K562 (cell line): ENCODE results near the gene ALG8. TPM values are rescaled to one million over a fixed set of nuclear protein-coding genes. Genes with fewer than 3 reads are reported as not detected.
A peak's percentile ranks its signal among the peaks of the same experiment; 100 is the strongest.

Experiments
- ADNP ChIP-seq: fragments of 200-800 bp; sonication (Bioruptor generic); IDR thresholded peaks from 2 replicates; pipeline ENCODE4 v1.6.1; 2016; ENCODE audit warnings: missing genetic modification characterization, missing compliant biosample characterization
- GATAD2B ChIP-seq: fragments of 450-650 bp; IDR thresholded peaks from 2 replicates; pipeline ENCODE4 v1.6.1; 2017; ENCODE audit warnings: mild to moderate bottlenecking, borderline replicate concordance
- HDAC2 ChIP-seq: fragments of 450-650 bp; IDR thresholded peaks from 2 replicates; pipeline ENCODE4 v1.6.1; 2016; ENCODE audit warnings: mild to moderate bottlenecking
- HLTF ChIP-seq: fragments of 450-650 bp; IDR thresholded peaks from 2 replicates; pipeline ENCODE4 v1.6.1; 2016
- KAT2B ChIP-seq: IDR thresholded peaks from one replicate; pipeline ENCODE4 v1.6.1; 2012; ENCODE audit warnings: low read depth, mild to moderate bottlenecking, control low read depth, inconsistent platforms, low read length, moderate library complexity
- MTA3 ChIP-seq: fragments of 450-650 bp; formaldehyde crosslinking; IDR thresholded peaks from 2 replicates; pipeline ENCODE4 v1.6.1; 2017; ENCODE audit warnings: mild to moderate bottlenecking, borderline replicate concordance
- NFATC3 ChIP-seq: fragments of 450-650 bp; IDR thresholded peaks from 2 replicates; pipeline ENCODE4 v1.6.1; 2017; ENCODE audit warnings: mild to moderate bottlenecking
- NFIC ChIP-seq: fragments of 450-650 bp; IDR thresholded peaks from 2 replicates; pipeline ENCODE4 v1.6.1; 2017; ENCODE audit warnings: mild to moderate bottlenecking, inconsistent platforms
- SREBF2 ChIP-seq: sonication (generic); formaldehyde crosslinking; IDR thresholded peaks from 2 replicates; pipeline ENCODE4 v1.4.0; 2020; ENCODE audit warnings: mild to moderate bottlenecking, missing genetic modification reagents
- USF1 ChIP-seq: sonication (generic); formaldehyde crosslinking; IDR thresholded peaks from 2 replicates; pipeline ENCODE4 v1.9.0; 2022; ENCODE audit warnings: mild to moderate bottlenecking, missing genetic modification reagents
- YY1 ChIP-seq, 3 experiments: IDR thresholded peaks; 2 replicates each; pipeline ENCODE4 v1.6.1; 2011; ENCODE audit warnings: low read length in 2 of 3, mild to moderate bottlenecking in 2 of 3, moderate library complexity in 2 of 3, borderline replicate concordance in 1 of 3, control low read depth in 1 of 3, low read depth in 1 of 3; ENCODE audit not compliant: insufficient read depth in 3 of 3, insufficient replicate concordance in 2 of 3, control insufficient read depth in 1 of 3, insufficient read length in 1 of 3; ENCODE audit errors: extremely low read depth in 1 of 3
- ZNF695 ChIP-seq: fragments of 450-650 bp; formaldehyde crosslinking; IDR thresholded peaks from 2 replicates; pipeline ENCODE4 v1.4.0; 2020; ENCODE audit warnings: mild to moderate bottlenecking, moderate library complexity
- polyA plus RNA-seq, 8 experiments: library from polyadenylated mRNA; depleted of rRNA in 4 of 8; stranded (reverse) in 5 of 8; unstranded in 3 of 8; fragments of >200 nt; fragmentation: Nextera tagmentation in 2 of 8; fragmentation: Illumina TruSeq in 1 of 8; extraction: Ambion mirVana in 2 of 8; extraction: Trizol in 1 of 8; gene quantifications; 2 replicates each; pipeline versions ENCODE4 v1.2.1 to v1.2.3, GENCODE V29; 2011 to 2014; ENCODE audit warnings: inconsistent platforms in 1 of 8, missing spikeins in 1 of 8
- total RNA-seq, 7 experiments: library from RNA; depleted of rRNA in 6 of 7; stranded (reverse); fragments of >200 nt in 6 of 7; fragmentation: Illumina TruSeq in 2 of 7; extraction: Trizol in 2 of 7; gene quantifications; 2 replicates each; pipeline versions ENCODE4 v1.2.1 to v1.2.3, GENCODE V29; 2011 to 2021; ENCODE audit warnings: low replicate concordance in 1 of 7
- TF ChIP-seq, protein P1 (sequence below): sonication (generic); formaldehyde crosslinking; IDR thresholded peaks from 2 replicates; pipeline ENCODE4 v1.8.0; 2022; ENCODE audit warnings: missing genetic modification reagents, mild to moderate bottlenecking, borderline replicate concordance
- TF ChIP-seq, protein P2 (sequence below), 3 experiments: fragments of 200-800 bp in 1 of 3; fragments of 250-450 bp in 1 of 3; fragments of 450-650 bp in 1 of 3; sonication (Bioruptor Pico) in 1 of 3; sonication (Bioruptor generic) in 1 of 3; formaldehyde crosslinking in 1 of 3; IDR thresholded peaks; 2 replicates each; pipeline versions ENCODE4 v1.6.1 to v1.8.0; 2016 to 2022; ENCODE audit warnings: mild to moderate bottlenecking in 2 of 3, missing genetic modification characterization in 2 of 3, missing compliant biosample characterization in 1 of 3, moderate library complexity in 1 of 3
- TF ChIP-seq, protein P3 (sequence below), 3 experiments: IDR thresholded peaks in 2 of 3; conservative IDR thresholded peaks in 1 of 3; 2 replicates each; pipeline ENCODE4 v1.5.1; 2011 to 2012; ENCODE audit warnings: low read length in 3 of 3, mild to moderate bottlenecking in 3 of 3, control low read depth in 2 of 3, improper control_type of control experiment in 1 of 3, inconsistent platforms in 1 of 3, low read depth in 1 of 3, mixed read lengths in 1 of 3, moderate library complexity in 1 of 3; ENCODE audit not compliant: insufficient read depth in 2 of 3
- TF ChIP-seq, protein P4 (sequence below): fragments of 250-450 bp; sonication (Bioruptor Pico); IDR thresholded peaks from 2 replicates; pipeline ENCODE4 v1.8.0; 2022; ENCODE audit warnings: inconsistent platforms

Gene ALG8
- total and polyA plus RNA-seq, 9 of the 15 experiments (the other 6 are each of a cell fraction or from before 2014, with no cell fraction given), result 59.3 to 189 (median 106) TPM

- TF ChIP-seq, protein P1, sequence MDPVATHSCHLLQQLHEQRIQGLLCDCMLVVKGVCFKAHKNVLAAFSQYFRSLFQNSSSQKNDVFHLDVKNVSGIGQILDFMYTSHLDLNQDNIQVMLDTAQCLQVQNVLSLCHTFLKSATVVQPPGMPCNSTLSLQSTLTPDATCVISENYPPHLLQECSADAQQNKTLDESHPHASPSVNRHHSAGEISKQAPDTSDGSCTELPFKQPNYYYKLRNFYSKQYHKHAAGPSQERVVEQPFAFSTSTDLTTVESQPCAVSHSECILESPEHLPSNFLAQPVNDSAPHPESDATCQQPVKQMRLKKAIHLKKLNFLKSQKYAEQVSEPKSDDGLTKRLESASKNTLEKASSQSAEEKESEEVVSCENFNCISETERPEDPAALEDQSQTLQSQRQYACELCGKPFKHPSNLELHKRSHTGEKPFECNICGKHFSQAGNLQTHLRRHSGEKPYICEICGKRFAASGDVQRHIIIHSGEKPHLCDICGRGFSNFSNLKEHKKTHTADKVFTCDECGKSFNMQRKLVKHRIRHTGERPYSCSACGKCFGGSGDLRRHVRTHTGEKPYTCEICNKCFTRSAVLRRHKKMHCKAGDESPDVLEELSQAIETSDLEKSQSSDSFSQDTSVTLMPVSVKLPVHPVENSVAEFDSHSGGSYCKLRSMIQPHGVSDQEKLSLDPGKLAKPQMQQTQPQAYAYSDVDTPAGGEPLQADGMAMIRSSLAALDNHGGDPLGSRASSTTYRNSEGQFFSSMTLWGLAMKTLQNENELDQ (CRISPR knock-in tag), result no peak
- TF ChIP-seq NFIC (peak; percentile 15), ZNF695 (CRISPR knock-in tag) (no peak), MTA3 (0 out of 2 replicates have a peak, but pooled peaks have one; percentile 9), KAT2B (no peak), HDAC2 (peak; percentile 46; the same call in 1 of the 2 replicates), YY1 (IDR thresholded peaks at IDR 0.05; ENCODE audit: borderline replicate concordance in 1 of 3, control insufficient read depth in 1 of 3, extremely low read depth in 1 of 3, insufficient read depth in 3 of 3, insufficient read length in 1 of 3, insufficient replicate concordance in 2 of 3, low read depth in 1 of 3, low read length in 2 of 3) (peak in 1 of 3 experiments; percentile 29), SREBF2 (no peak), GATAD2B (no peak), HLTF (no peak), ADNP (tag) (peak; percentile 64; the same call in 1 of the 2 replicates), USF1 (CRISPR knock-in tag) (no peak), NFATC3 (no peak)
- TF ChIP-seq, protein P2, sequence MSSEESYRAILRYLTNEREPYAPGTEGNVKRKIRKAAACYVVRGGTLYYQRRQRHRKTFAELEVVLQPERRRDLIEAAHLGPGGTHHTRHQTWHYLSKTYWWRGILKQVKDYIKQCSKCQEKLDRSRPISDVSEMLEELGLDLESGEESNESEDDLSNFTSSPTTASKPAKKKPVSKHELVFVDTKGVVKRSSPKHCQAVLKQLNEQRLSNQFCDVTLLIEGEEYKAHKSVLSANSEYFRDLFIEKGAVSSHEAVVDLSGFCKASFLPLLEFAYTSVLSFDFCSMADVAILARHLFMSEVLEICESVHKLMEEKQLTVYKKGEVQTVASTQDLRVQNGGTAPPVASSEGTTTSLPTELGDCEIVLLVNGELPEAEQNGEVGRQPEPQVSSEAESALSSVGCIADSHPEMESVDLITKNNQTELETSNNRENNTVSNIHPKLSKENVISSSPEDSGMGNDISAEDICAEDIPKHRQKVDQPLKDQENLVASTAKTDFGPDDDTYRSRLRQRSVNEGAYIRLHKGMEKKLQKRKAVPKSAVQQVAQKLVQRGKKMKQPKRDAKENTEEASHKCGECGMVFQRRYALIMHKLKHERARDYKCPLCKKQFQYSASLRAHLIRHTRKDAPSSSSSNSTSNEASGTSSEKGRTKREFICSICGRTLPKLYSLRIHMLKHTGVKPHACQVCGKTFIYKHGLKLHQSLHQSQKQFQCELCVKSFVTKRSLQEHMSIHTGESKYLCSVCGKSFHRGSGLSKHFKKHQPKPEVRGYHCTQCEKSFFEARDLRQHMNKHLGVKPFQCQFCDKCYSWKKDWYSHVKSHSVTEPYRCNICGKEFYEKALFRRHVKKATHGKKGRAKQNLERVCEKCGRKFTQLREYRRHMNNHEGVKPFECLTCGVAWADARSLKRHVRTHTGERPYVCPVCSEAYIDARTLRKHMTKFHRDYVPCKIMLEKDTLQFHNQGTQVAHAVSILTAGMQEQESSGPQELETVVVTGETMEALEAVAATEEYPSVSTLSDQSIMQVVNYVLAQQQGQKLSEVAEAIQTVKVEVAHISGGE (CRISPR knock-in tag; IDR thresholded peaks at IDR 0.05), result no peak
- TF ChIP-seq, protein P3, sequence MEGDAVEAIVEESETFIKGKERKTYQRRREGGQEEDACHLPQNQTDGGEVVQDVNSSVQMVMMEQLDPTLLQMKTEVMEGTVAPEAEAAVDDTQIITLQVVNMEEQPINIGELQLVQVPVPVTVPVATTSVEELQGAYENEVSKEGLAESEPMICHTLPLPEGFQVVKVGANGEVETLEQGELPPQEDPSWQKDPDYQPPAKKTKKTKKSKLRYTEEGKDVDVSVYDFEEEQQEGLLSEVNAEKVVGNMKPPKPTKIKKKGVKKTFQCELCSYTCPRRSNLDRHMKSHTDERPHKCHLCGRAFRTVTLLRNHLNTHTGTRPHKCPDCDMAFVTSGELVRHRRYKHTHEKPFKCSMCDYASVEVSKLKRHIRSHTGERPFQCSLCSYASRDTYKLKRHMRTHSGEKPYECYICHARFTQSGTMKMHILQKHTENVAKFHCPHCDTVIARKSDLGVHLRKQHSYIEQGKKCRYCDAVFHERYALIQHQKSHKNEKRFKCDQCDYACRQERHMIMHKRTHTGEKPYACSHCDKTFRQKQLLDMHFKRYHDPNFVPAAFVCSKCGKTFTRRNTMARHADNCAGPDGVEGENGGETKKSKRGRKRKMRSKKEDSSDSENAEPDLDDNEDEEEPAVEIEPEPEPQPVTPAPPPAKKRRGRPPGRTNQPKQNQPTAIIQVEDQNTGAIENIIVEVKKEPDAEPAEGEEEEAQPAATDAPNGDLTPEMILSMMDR (IDR thresholded peaks at IDR 0.05 in 2 of 3, conservative IDR thresholded peaks at IDR 0.05 in 1 of 3; ENCODE audit: insufficient read depth in 2 of 3, low read depth in 1 of 3, low read length in 3 of 3), result peak in 2 of 3 experiments; percentile 16 to 38; a peak in 1 of 6 replicates
- TF ChIP-seq, protein P4, sequence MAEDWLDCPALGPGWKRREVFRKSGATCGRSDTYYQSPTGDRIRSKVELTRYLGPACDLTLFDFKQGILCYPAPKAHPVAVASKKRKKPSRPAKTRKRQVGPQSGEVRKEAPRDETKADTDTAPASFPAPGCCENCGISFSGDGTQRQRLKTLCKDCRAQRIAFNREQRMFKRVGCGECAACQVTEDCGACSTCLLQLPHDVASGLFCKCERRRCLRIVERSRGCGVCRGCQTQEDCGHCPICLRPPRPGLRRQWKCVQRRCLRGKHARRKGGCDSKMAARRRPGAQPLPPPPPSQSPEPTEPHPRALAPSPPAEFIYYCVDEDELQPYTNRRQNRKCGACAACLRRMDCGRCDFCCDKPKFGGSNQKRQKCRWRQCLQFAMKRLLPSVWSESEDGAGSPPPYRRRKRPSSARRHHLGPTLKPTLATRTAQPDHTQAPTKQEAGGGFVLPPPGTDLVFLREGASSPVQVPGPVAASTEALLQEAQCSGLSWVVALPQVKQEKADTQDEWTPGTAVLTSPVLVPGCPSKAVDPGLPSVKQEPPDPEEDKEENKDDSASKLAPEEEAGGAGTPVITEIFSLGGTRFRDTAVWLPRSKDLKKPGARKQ, result no peak
These were observed 568 bp downstream of the ALG8 start (continued) for GRCh38 chr11:78138694-78139421.
